Body of pancreas (tissue), 4 donors: ENCODE data around the gene DYNC1LI2. TPM values are rescaled to one million over a fixed set of nuclear protein-coding genes. Genes with fewer than 3 reads are reported as not detected.

Experiments used
- ATAC-seq: fragments of 150-250 bp; one replicate; pipeline ENCODE4 v1.9.1; 2016
- DNase-seq, 4 donors: peaks; one replicate each; pipeline ENCODE4 v3.0.0-alpha.2; 2019
- H3K27ac ChIP-seq, 4 donors: fragments of 200-600 bp; sonication (generic); 1 replicate in 3 of 4; 2 replicates in 1 of 4; pipeline versions ENCODE4 v1.5.1 to v1.6.1; 2016 to 2019; ENCODE audit warnings: mild to moderate bottlenecking in 1 of 4, mixed read lengths in 1 of 4, moderate library complexity in 1 of 4
- H3K27me3 ChIP-seq, 2 donors: fragments of 200-600 bp; sonication (generic); one replicate each; pipeline ENCODE4 v1.6.0; 2016; ENCODE audit warnings: mild to moderate bottlenecking in 1 of 2
- H3K36me3 ChIP-seq, 2 donors: fragments of 200-600 bp; sonication (generic); replicated peaks in 1 of 2; 2 replicates each; pipeline ENCODE4 v1.5.1; 2016; ENCODE audit warnings: low read depth in 2 of 2; ENCODE audit not compliant: insufficient read depth in 1 of 2
- H3K4me1 ChIP-seq: fragments of 200-600 bp; sonication (generic); one replicate; pipeline ENCODE4 v1.6.0; 2016
- H3K4me3 ChIP-seq, 2 donors: fragments of 200-600 bp; sonication (generic); 1 replicate in 1 of 2; 2 replicates in 1 of 2; pipeline ENCODE4 v1.5.1; 2016 to 2019
- H3K9me3 ChIP-seq, 3 donors: fragments of 200-600 bp; sonication (generic); 1 replicate in 2 of 3; 2 replicates in 1 of 3; pipeline ENCODE4 v1.5.1; 2016
- POLR2A ChIP-seq, 3 donors: fragments of 450-650 bp; IDR thresholded peaks; one replicate each; pipeline ENCODE4 v1.6.1; 2016; ENCODE audit warnings: antibody characterized with exemption in 3 of 3, mild to moderate bottlenecking in 2 of 3
- WGBS, 2 donors: methylation state at CpG; one replicate each; pipeline ENCODE4 v1.1.5; 2017; 5-methylcytosine and 5-hydroxymethylcytosine counted together
- intact Hi-C: fragments of 100-400 bp; cut with DNase I; formaldehyde crosslinking; loops from one replicate; pipeline ENCODE4 v1.15.1; 2023
- total RNA-seq, 2 donors: library from RNA; depleted of rRNA; stranded (reverse); fragments of >200 nt; gene quantifications; one replicate each; pipeline ENCODE4 v1.1.0, GENCODE V29; 2016
- TF ChIP-seq, protein P1 (sequence below), 7 experiments: fragments of 450-650 bp in 4 of 7; fragments of 200-600 bp in 3 of 7; sonication (generic) in 3 of 7; IDR thresholded peaks; one replicate each; pipeline ENCODE4 v1.5.1; 2016 to 2019; ENCODE audit warnings: antibody characterized with exemption in 7 of 7

DYNC1LI2 gene
- total RNA-seq, 2 donors from 2014 or later = 87.3 to 109 TPM

DNA sequence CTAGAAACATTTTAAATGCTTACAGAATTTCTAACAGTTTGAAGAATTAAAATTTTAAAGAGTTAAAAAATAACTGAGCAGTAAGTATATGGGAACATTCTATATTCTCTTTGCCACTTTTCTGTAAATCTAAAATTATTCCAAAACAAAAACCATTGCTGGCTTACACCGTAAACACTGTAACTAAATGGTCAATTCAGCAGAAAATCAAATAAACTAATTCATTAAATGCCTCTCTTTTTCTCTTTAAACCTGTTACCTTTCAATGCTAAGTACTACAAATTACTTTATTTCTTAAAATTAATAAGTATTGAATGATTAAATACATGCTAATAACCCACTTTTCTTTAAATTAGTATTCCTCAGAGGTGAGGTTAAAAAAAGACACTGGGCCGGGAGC, 36.0 kb upstream of the DYNC1LI2 start:
- intact Hi-C loops = no loop called here
- Histone ChIP-seq H3K27me3 (no peaks in the 10 kb centered on the region), H3K9me3 (no peaks in the 10 kb centered on the region), H3K4me3 (no peak overlapping the region), H3K4me1 (no peaks in the 10 kb centered on the region), H3K36me3 (no peaks in the 10 kb centered on the region), H3K27ac (no peak overlapping the region)
- DNase-seq = no peak
- WGBS, 2 donors = 95 to 97% methylated on average over 2 of the region's 2 CpGs
- ATAC-seq = no peak
- TF ChIP-seq, protein P1, sequence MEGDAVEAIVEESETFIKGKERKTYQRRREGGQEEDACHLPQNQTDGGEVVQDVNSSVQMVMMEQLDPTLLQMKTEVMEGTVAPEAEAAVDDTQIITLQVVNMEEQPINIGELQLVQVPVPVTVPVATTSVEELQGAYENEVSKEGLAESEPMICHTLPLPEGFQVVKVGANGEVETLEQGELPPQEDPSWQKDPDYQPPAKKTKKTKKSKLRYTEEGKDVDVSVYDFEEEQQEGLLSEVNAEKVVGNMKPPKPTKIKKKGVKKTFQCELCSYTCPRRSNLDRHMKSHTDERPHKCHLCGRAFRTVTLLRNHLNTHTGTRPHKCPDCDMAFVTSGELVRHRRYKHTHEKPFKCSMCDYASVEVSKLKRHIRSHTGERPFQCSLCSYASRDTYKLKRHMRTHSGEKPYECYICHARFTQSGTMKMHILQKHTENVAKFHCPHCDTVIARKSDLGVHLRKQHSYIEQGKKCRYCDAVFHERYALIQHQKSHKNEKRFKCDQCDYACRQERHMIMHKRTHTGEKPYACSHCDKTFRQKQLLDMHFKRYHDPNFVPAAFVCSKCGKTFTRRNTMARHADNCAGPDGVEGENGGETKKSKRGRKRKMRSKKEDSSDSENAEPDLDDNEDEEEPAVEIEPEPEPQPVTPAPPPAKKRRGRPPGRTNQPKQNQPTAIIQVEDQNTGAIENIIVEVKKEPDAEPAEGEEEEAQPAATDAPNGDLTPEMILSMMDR (IDR thresholded peaks at IDR 0.05) = no peak
- no peak for TF ChIP-seq POLR2A (IDR thresholded peaks at IDR 0.05)

DNA sequence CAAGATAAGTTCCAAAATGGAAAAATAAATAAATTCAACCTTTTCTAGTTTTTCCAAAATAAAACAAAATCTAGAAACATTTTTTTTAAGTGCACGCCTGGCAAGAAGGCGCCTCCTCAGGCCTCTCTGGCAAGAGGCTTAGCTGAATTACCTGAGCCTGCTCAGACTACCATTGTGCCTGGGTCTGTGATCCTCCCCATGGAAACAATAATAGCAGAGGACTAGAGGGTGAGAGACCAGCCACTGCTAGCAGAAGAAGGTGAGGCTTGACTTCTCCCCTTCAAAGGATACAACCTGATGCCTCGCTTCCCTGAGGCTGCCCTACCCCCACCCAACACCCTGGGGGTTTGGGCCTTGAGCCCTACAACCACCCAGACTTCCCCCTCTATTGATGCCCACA, 35.1 kb upstream of the DYNC1LI2 start:
- ATAC-seq = no peak
- no peak overlapping the region for H3K4me3 ChIP-seq
- DNase-seq = no peak
- no peak overlapping the region for H3K27ac ChIP-seq
- H3K36me3 ChIP-seq = no peaks in the 10 kb centered on the region
- WGBS, 2 donors = 89 to 91% methylated on average over 2 to 3 of the region's 3 CpGs
- intact Hi-C loops = no loop called here
- H3K9me3 ChIP-seq = no peaks in the 10 kb centered on the region
- TF ChIP-seq, protein P1 (IDR thresholded peaks at IDR 0.05) = no peak
- TF ChIP-seq POLR2A (IDR thresholded peaks at IDR 0.05) = no peak
- no peaks in the 10 kb centered on the region for H3K4me1 ChIP-seq
- no peaks in the 10 kb centered on the region for H3K27me3 ChIP-seq

DNA sequence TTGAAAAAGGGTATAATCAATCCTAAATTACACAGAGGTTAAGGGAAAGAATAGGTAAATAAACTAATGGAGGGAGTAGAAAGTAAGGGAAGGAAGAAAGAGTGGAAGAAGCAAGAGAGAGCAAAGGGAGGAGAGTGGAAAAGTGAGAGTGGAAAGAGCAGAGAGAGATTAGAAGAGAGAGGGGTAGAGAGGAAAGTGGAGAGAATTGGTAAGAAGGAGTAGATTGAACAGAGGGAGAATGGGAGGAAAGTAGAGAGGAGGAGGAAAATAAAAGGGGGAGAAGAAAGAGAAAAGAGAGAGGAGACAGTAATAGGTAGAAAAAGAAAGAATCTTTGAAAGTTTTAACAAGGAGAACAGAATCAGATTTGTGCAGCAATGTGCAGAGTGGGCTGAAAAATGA, 25.0 kb upstream of the DYNC1LI2 start:
- no peak for ATAC-seq
- no peaks in the 10 kb centered on the region for H3K4me1 ChIP-seq
- H3K4me3 ChIP-seq = no peak overlapping the region

DNA sequence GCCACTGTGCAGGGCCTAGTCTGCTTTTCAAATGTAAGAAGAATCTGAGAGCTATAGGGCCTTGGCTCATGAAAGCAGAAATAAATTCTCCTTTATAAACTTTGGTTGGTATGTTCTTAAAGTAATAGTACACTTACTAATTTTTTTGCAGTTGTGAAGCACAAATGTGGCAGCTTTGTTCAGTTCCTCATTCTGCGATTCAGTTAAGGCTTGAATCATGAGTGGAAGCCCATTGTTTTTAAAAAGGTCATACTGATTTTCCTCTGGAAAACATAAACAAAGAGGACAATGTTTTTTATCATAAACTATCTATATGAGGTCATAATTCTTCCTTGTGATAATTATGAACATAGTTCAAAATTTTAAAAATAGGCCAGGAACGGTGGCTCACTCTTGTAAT, 23.6 kb upstream of the DYNC1LI2 start:
- Histone ChIP-seq H3K4me1 (no peaks in the 10 kb centered on the region), H3K9me3 (no peaks in the 10 kb centered on the region), H3K36me3 (no peaks in the 10 kb centered on the region), H3K27ac (no peak overlapping the region), H3K4me3 (no peak overlapping the region), H3K27me3 (no peaks in the 10 kb centered on the region)
- no peak for TF ChIP-seq POLR2A (IDR thresholded peaks at IDR 0.05)
- TF ChIP-seq, protein P1 (IDR thresholded peaks at IDR 0.05) = no peak
- ATAC-seq (no peak), DNase-seq (no peak)
- intact Hi-C loops = no loop called here
- whole genome bisulfite sequencing, 2 donors = 74 to 83% methylated on average over 2 of the region's 2 CpGs

More for the DNA sequence above, 25.0 kb upstream of the DYNC1LI2 start:
- H3K27ac ChIP-seq = no peak overlapping the region
- TF ChIP-seq, protein P1 (IDR thresholded peaks at IDR 0.05) = no peak
- TF ChIP-seq POLR2A (IDR thresholded peaks at IDR 0.05) = no peak
- H3K27me3 ChIP-seq = no peaks in the 10 kb centered on the region
- H3K9me3 ChIP-seq = no peaks in the 10 kb centered on the region
- H3K36me3 ChIP-seq = no peaks in the 10 kb centered on the region
- DNase-seq = no peak
- intact Hi-C loops = no loop called here

DNA sequence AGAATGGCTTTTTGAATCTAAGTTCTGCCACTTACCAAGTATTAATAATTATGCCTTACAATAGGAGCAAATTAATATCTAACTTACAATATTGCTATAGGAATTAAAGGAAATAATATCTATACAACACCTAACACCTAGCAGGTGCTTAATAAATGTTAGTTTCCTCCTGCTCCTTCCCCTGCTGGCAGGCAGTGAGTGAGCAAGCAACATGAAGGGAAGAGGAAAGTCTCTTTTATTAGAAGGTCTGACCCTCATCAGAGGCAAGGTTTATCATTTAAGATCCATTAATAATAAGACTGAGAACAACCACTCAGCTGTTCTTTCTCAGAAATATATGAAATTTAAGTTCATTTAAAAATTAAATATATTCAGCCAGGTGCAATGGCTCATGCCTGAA, 6.7 kb upstream of the DYNC1LI2 start:
- Histone ChIP-seq H3K27ac (no peak overlapping the region), H3K4me3 (no peak overlapping the region), H3K9me3 (no peaks in the 10 kb centered on the region), H3K27me3 (no peaks in the 10 kb centered on the region), H3K36me3 (no peaks in the 10 kb centered on the region), H3K4me1 (no peaks in the 10 kb centered on the region)
- TF ChIP-seq POLR2A (IDR thresholded peaks at IDR 0.05) = no peak
- ATAC-seq (no peak), DNase-seq (no peak)
- intact Hi-C loops = no loop called here
